NCI-H226 (cell line): ENCODE data around the gene CISTR.

Experiments
- DNase-seq: peaks from one replicate; pipeline ENCODE4 v3.0.0-alpha.2; 2015

CISTR gene

GRCh38 chr12:53761306-53761705 is 9.5 kb upstream of the CISTR start:
- peak; percentile 78 for DNase-seq

GRCh38 chr12:53759261-53759660 is 7.5 kb upstream of the CISTR start:
- no peak for DNase-seq

- DNase-seq = no peak
Observed at GRCh38 chr12:53758730-53759103, 6.9 kb upstream of the CISTR start.

GRCh38 chr12:53758081-53758729 is 6.4 kb upstream of the CISTR start:
- DNase-seq = no peak

GRCh38 chr12:53757101-53757770 is 5.5 kb upstream of the CISTR start:
- DNase-seq = peak; percentile 67

- no peak for DNase-seq
Observed at GRCh38 chr12:53756300-53757100, 4.7 kb upstream of the CISTR start.

- no peak for DNase-seq
Observed at GRCh38 chr12:53755893-53756292, 4.1 kb upstream of the CISTR start.

- no peak for DNase-seq
Observed at GRCh38 chr12:53755451-53755891, 3.7 kb upstream of the CISTR start.

GRCh38 chr12:53754633-53755264 is 3.0 kb upstream of the CISTR start:
- DNase-seq = no peak

- no peak for DNase-seq
Observed at GRCh38 chr12:53754188-53754585, 2.4 kb upstream of the CISTR start.

GRCh38 chr12:53752621-53753020 is 842 bp upstream of the CISTR start:
- DNase-seq = no peak

GRCh38 chr12:53752192-53752601 is 418 bp upstream of the CISTR start:
- no peak for DNase-seq

GRCh38 chr12:53750812-53751335 is 905 bp downstream of the CISTR start:
- no peak for DNase-seq

GRCh38 chr12:53749986-53750811 is 1.6 kb downstream of the CISTR start:
- DNase-seq = no peak

- DNase-seq = no peak
Observed at GRCh38 chr12:53748072-53748840, 3.5 kb downstream of the CISTR start.

- no peak for DNase-seq
Observed at GRCh38 chr12:53747095-53747494, 4.7 kb downstream of the CISTR start.

GRCh38 chr12:53746592-53747092 is 5.1 kb downstream of the CISTR start:
- DNase-seq = peak; percentile 79

GRCh38 chr12:53744751-53745150 is 7.0 kb downstream of the CISTR start:
- no peak for DNase-seq

- no peak for DNase-seq
Observed at GRCh38 chr12:53744130-53744441, 7.7 kb downstream of the CISTR start.

GRCh38 chr12:53743266-53744129 is 8.3 kb downstream of the CISTR start:
- peak; percentile 57 for DNase-seq
